Subcutaneous adipose tissue (tissue), 4 donors: ENCODE data around the gene NOX3. TPM values are rescaled to one million over a fixed set of nuclear protein-coding genes. Genes with fewer than 3 reads are reported as not detected.

Source experiments
- total RNA-seq, 4 donors: library from RNA; depleted of rRNA; stranded (reverse); fragments of >200 nt; gene quantifications; one replicate each; pipeline ENCODE4 v1.1.0, GENCODE V29; 2016
- TF ChIP-seq, protein P1 (sequence below): fragments of 450-650 bp; IDR thresholded peaks from one replicate; pipeline ENCODE4 v1.5.1; 2016; ENCODE audit warnings: low read depth, mild to moderate bottlenecking, control low read depth, antibody characterized with exemption, moderate library complexity

The NOX3 gene
- total RNA-seq, 4 donors from 2014 or later, result not detected

DNA sequence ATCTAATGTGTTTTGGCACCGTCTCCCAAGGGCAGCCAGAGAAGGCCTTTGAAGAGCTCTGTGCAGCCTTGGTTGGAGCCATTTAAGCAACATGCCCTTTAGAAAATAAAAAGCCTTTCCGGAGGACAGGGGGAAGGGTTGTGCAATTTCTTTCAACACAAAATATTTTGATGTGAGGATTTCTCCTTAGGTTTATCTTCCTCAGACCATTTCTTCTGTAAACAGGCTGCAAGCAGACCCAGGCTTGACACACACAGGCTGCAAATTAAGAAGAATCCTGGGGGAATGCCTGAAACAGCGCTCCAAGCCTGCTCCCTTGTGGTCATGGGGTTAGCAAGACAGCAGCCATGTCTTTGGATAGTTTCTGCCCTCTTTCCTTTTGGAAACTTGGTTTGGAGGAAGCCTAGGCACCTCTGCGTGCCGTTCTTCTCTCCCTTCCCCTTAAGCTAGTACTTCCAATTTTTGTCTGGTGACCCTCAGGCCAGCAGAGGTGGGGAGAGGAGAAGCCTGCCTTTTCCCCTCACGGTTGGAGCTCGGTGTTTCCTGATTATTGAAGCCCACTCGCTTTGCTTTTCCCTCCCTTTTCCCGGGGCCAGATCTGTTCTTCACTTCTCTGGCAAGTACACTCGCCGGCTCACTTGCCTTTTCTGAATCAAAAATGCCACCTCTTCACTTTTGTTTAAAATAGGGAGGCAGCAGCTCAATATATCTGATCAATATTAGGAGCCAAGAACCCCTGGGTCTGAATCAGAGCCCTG is 39.6 kb upstream of the NOX3 start:
- TF ChIP-seq, protein P1, sequence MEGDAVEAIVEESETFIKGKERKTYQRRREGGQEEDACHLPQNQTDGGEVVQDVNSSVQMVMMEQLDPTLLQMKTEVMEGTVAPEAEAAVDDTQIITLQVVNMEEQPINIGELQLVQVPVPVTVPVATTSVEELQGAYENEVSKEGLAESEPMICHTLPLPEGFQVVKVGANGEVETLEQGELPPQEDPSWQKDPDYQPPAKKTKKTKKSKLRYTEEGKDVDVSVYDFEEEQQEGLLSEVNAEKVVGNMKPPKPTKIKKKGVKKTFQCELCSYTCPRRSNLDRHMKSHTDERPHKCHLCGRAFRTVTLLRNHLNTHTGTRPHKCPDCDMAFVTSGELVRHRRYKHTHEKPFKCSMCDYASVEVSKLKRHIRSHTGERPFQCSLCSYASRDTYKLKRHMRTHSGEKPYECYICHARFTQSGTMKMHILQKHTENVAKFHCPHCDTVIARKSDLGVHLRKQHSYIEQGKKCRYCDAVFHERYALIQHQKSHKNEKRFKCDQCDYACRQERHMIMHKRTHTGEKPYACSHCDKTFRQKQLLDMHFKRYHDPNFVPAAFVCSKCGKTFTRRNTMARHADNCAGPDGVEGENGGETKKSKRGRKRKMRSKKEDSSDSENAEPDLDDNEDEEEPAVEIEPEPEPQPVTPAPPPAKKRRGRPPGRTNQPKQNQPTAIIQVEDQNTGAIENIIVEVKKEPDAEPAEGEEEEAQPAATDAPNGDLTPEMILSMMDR, result no peak

DNA sequence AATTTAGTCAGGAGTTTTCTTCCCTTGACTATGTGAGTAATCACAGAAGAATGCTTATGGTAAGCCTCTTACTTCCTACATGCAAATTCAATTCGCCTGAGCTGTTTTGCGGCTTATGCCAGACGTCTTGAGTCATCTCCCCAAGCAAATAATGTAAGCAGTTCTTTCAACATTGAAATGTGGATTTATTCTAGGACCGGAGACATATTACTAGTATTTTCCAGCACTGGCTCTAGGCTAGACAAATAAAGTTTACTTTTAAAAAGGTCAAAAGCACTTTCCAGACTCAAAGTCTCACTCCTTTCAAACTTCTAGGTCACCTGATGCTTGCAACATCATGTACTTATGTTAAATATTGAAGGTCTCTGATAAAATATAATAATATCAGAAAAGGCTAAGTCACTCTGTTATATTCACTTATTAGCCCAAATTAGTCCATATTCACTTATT is 38.1 kb upstream of the NOX3 start:
- TF ChIP-seq, protein P1, result no peak

DNA sequence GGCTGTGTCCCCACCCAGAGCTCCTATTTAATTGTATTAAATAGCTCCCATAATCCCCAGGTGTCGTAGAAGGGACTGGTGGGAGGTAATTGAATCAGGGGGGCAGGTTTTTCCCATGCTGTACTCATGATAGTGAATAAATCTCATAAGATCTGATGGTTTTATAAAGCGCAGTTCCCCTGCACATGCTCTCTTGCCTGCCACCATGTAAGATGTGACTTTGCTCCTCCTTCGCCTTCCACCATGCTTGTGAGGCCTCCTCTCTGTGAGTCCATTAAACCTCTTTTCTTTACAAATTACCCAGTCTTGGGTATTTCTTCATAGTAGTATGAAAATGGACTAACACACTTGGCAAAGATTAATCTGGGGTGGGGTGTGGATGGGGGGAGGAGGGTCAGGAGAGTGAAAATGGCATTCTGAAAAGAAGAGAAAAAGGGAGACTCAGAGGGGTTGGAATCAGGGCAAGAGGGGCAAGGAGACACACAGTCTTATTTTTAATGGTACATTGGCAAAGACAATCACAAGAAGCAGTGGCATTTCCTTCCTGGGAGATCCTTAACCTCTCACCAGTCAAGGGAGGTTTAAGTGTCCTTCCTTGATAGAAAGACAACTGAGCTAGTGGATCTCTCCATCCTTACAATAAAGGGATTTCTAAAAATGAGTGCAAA is 37.5 kb upstream of the NOX3 start:
- TF ChIP-seq, protein P1, result no peak

DNA sequence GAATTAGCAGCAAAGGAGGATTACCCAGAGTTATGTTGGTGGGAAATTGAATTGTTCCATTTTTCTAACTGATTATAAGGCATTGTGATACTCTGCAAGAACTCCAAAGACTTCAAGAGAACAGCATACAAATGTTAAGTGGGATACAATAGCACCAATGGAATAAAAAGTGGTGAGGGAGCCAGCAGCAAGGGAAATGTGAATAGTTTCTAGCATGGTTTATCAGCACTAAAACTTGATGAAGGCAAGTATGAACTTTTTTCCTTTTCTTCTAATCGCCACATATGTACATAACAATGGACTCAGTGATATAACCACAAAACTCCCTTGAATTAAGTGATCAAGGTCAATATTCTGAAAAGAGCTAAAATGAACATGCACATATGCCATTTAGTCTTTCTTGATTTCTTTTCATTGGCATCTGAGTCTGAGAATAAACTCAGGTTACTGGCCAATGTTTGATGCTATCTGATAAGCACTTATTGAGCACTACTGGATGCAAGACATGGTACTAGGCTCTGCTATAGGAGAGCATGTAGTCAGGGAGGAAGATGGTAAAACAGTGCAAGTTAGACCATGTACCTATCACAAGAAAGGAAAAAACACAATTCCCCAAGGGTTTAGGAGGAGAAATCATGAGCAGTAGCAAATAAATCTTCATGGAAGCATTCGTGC is 36.6 kb upstream of the NOX3 start:
- TF ChIP-seq, protein P1, result no peak

DNA sequence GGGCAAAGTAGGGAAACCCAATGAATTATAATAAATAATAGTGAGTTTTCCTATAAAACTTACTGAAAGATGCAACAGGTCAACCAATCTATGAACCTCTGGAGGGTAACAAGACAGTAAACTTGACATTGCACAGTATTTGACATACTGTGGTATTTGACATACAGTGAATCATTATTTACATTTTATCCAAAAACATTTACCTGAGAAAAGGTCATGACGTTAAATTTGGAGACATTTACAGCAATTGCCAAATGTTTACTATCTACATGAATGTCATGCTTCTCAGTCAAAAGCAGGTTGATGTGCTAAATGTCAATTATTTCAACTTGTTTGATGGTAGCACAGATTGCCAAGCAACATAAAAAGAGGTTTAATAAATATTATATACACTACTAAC is 35.8 kb upstream of the NOX3 start:
- TF ChIP-seq, protein P1, result no peak

DNA sequence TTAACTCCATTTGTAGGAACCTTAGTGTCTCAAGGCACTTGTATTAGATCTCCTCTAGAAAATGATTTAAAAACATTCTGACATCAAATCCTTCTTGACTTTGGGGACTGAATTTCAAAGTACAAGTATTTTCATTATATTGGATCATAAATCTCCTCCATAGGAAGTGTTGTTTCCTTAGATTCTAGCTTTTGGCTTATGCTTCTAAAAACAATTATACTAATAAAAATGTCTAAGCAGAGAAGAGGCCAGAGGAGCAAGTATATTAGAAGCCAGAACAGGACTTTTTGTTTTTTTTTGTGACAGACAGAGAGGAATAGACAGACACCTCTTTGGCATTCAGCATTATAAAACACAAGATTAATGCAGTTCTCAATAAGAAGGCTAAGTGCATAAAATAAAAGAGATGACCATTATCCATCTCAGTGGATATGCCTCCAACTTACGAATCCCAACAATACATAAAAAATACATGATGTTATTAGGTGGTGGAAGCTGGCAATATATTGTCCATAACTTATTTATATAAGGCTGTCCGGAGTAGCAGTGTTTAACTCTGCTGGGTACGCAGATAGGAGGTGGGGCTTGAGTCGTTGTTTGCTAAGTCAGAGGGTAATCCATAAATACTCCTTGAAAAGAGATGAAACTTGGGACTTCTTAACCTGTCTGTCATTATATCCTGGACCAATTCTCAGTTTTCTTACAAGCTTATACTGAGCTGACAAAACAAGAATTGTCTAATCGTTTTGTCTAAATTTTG is 31.9 kb upstream of the NOX3 start:
- TF ChIP-seq, protein P1, result no peak
